RKO (cell line): Measurements from ENCODE around the gene GTF3C2.

ENCODE experiments used
- DNase-seq: peaks from one replicate; pipeline ENCODE4 v3.0.0-alpha.2; 2016; ENCODE audit warnings: low spot score

GTF3C2 gene

GRCh38 chr2:27356382-27357181 lies at the start of gene GTF3C2:
Gene GTF3C2, minus strand, starts transcription at chr2:27356764. Its CDS starts 13,210 bp downstream, at chr2:27343554.
- DNase-seq, result peak; percentile 97

GRCh38 chr2:27400348-27401135 lies 44.0 kb upstream of the GTF3C2 start:
- no peak for DNase-seq

- no peak for DNase-seq
Observed at GRCh38 chr2:27398962-27399361, 42.4 kb upstream of the GTF3C2 start.

GRCh38 chr2:27393225-27393624 lies 36.7 kb upstream of the GTF3C2 start:
- no peak for DNase-seq

GRCh38 chr2:27390822-27391679 lies 34.5 kb upstream of the GTF3C2 start:
- no peak for DNase-seq

- DNase-seq, result no peak
Observed at GRCh38 chr2:27381577-27382181, 25.1 kb upstream of the GTF3C2 start.

GRCh38 chr2:27380626-27381545 lies 24.3 kb upstream of the GTF3C2 start, which contains the start of gene ZNF513:
Gene ZNF513, minus strand, starts transcription at chr2:27380734. Its CDS starts 208 bp downstream, at chr2:27380526.
- DNase-seq, result peak; percentile 93

- DNase-seq, result peak; percentile 70
Observed at GRCh38 chr2:27379836-27380625, 23.5 kb upstream of the GTF3C2 start.

GRCh38 chr2:27379383-27379835 lies 22.8 kb upstream of the GTF3C2 start:
- no peak for DNase-seq

- no peak for DNase-seq
Observed at GRCh38 chr2:27378809-27379290, 22.3 kb upstream of the GTF3C2 start.

- peak; percentile 35 for DNase-seq
Observed at GRCh38 chr2:27378096-27378808, 21.7 kb upstream of the GTF3C2 start.

- no peak for DNase-seq
Observed at GRCh38 chr2:27377618-27378095, 21.1 kb upstream of the GTF3C2 start.

- DNase-seq, result no peak
Observed at GRCh38 chr2:27376866-27377617, 20.5 kb upstream of the GTF3C2 start.

GRCh38 chr2:27376151-27376865 lies 19.7 kb upstream of the GTF3C2 start:
- no peak for DNase-seq

- no peak for DNase-seq
Observed at GRCh38 chr2:27375513-27376099, 19.0 kb upstream of the GTF3C2 start.

GRCh38 chr2:27373567-27373966 lies 17.0 kb upstream of the GTF3C2 start:
- DNase-seq, result no peak

- no peak for DNase-seq
Observed at GRCh38 chr2:27372937-27373336, 16.4 kb upstream of the GTF3C2 start.
